B cell (primary cell): ENCODE results near the gene CHRNA4.

ENCODE experiments used
- CTCF ChIP-seq: fragments of 200-600 bp; IDR thresholded peaks from one replicate; pipeline ENCODE4 v1.8.0; 2022; ENCODE audit warnings: antibody characterized with exemption, mild to moderate bottlenecking
- EZH2 ChIP-seq: IDR thresholded peaks from 2 replicates; pipeline ENCODE4 v1.6.1; 2012; ENCODE audit warnings: borderline replicate concordance, low read depth, mild to moderate bottlenecking, moderate library complexity, low read length; ENCODE audit not compliant: insufficient read depth, poor library complexity, severe bottlenecking

DNA sequence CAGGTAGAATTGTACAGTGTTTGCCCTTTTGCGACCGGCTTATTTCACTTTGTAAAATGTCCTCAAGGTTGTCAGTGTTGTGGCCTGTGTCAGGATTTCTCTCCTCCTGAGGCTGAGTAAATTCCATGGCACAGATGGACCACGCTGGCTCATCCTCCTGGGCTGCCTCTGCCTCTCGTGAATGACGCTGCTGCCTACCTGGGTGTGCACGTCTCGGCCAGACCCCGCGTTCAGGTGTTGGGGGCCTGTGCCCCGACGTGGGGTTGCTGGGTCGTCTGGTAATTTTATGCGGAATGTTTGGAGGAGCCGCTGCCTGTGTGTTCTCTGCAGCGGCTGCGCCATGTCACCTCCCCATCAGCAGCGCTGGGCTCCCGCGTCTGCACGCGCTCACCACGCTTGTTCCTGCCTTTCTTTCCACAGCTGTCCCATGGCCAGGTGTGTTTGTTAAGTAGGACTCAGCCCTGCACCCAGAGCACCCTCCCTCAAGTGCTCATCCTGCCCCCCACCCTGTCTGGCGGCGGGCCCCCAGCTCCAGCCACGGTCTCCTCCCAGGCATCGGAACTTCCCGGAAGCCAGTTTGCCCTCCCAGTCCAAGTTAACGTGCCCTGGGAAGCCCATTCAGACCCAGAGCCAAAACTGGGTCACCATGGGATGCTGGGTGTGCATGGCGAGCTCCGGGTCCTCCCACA, 36.1 kb upstream of the CHRNA4 start:
- TF ChIP-seq CTCF (no peak), EZH2 (no peak)
